Inflammatory macrophage treated with lipopolysaccharide for 4 hours (primary cell): ENCODE results near the gene STEAP1.
"Not testable (repeated sequence)": the region's sequence is repeated elsewhere in the genome, so short reads cannot be mapped to it uniquely, and the experiment has no call there.

Experiments
- DNase-seq: peaks from one replicate; pipeline ENCODE4 v3.0.0-alpha.2; 2020

The STEAP1 gene

DNA sequence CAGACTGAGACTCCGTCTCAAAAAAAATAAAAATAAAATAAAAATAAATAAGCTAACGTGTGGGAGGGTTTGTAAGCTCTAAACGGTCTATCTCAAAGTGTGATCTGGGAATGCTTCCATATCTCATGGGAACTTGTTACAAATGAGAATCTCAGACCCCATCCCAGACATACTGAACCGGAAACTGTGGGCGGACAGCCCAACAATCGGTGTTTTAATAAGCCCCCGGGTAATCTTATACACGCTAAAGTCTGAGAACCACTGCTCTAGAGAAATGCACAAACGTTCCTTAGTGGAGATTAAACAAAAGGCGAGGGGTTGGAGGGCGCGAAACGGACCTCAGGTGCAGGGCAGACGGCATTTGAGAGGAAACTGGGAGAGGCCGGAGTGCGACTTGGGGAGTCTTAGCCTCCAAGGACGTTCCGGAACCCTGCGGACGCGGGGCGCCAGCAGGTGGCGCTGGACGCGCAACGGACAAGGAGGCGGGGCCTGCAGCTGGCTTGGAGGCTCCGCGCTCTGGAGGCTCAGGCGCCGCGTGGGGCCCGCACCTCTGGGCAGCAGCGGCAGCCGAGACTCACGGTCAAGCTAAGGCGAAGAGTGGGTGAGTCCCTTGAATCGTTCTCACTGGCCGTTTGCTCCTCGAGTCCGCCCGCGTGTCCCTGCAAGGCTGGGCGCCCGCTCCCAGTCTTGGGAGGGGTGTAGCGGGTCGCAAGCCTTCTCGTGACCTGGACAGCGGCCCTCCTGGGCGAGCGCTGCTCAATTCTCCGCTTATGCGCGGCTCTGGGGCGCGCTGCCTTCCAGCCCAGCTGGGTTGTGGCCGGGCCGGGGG, at the start of gene STEAP1:
Gene STEAP1, plus strand, starts transcription at position 527 of the 829 bp plus-strand sequence. CDS start 5,320 bp downstream, outside the sequence.
- peak; percentile 88 for DNase-seq

DNA sequence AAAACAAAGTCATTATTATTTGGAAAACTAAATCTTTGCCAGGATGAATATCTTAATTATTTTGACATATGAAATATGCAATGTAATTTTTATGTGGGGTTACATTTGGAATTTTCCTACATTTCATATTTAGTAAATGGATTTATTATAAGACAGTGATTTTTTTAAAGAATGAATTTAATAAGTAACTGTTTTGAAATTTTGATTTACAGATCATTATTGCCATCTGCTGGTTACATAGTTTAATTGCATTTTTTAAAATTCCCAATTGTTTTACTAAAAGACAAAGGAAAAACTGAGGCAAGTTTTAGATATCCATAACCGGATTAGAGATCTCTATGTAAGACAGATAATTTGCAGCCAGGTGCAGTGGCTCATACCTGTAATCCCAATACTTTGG, 39.3 kb upstream of the STEAP1 start:
- DNase-seq = not testable (repeated sequence)

DNA sequence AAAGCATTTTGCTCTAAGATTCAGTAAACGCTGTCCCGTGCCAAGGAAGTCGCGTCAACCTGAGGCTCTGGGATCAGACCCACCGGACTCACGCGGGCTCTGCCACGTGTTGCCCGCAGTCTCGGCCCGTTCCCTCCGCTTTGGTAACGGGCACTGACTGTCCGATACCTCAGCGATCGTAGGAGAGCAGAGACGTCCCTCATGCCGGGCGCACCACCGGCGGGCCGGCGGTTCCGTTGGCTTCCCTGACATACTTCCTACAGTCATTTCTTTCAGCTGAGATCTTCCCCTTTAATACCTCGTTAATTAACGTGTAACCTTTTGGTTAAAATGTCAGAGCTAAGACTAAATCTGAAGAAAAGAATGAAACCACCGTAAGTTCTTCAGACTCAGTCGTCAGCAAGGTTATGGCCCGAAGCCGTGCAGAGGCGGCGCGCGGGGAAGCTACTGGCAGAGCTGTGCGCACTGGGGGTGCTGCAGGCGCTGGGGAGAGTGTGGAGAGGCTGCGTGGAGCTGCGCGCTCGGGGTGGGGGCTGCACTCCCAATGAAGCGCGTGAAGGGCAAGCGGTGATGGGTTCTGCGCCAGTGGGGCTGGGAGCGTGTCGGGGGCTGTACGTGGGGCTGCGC, 35.6 kb upstream of the STEAP1 start:
- DNase-seq = not testable (repeated sequence)

DNA sequence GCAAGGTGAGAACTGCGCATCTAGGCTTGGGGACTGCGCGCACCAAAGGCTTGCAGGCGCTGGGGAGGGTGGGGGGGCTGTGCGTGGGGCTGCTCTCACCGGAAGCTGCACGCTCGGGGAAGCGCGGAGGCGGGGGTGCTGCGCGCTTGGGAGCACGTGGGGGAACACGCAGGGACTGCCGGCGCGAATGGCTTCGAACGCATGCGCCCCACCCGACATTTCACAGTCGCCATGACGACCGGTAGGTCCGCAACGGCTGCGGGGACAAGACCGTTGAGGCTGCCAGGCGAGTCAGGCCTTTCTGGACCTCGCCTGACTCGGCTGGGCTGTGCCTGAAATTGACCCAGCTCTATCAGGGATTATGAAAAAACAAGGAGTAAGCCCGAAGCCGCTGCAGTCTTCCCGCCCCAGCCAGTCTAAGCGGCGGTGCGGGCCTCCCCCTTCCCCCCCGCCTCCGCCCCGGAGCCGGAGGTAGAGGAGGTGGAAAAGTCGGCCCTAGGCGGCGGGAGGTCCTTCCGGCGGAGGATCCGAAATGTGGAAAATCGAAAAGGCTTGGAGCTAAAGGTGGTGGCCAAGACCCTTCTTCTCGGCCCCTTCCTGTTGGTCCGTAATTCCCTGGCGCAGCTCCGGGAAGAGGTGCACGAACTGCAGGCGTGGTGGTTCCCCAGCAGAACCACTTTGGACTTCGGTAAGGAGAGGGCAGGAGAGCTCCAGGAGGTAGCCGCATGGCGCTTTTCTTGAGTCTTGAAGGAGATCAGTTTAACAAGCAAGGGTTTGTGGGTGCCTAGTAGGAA, 34.9 kb upstream of the STEAP1 start:
- DNase-seq = no peak

DNA sequence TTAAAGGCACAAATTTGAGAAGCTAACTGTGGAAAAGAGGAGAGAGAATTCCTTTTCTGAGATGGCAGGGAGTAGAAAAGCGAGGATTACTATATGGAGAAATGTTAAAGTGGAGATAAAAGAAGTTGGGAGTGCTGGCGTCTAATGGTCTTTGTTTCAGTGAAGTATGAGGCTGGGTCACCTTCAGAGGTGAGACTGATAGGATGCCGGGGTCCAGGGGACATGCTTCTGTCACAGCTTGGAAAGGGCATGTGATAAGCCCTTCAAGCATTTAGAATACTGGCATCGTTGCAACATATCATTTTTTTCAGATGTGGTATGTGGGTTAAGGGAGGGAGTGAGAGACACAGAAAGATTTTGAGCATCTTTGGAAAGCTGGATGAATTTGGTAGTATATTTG, 34.1 kb upstream of the STEAP1 start:
- not testable (repeated sequence) for DNase-seq

DNA sequence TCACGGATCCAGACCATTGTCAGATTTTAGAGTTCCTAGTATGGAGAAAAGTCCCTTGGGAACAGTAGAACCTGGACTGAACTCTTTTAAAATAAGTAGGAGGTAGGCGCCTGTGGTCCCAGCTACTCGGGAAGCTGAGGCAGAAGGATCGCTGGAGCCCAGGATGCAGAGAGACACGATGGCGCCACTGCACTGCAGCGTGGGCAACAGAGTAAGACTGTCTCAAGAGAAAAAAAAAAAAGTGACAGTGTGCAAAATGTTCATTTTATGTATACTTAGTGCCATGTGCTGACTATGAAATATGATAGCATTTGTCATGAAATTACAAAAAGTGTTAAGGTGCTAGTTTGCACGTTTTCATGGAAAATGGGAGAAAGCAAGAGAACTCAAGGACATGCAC, 22.5 kb upstream of the STEAP1 start:
- DNase-seq = not testable (repeated sequence)

DNA sequence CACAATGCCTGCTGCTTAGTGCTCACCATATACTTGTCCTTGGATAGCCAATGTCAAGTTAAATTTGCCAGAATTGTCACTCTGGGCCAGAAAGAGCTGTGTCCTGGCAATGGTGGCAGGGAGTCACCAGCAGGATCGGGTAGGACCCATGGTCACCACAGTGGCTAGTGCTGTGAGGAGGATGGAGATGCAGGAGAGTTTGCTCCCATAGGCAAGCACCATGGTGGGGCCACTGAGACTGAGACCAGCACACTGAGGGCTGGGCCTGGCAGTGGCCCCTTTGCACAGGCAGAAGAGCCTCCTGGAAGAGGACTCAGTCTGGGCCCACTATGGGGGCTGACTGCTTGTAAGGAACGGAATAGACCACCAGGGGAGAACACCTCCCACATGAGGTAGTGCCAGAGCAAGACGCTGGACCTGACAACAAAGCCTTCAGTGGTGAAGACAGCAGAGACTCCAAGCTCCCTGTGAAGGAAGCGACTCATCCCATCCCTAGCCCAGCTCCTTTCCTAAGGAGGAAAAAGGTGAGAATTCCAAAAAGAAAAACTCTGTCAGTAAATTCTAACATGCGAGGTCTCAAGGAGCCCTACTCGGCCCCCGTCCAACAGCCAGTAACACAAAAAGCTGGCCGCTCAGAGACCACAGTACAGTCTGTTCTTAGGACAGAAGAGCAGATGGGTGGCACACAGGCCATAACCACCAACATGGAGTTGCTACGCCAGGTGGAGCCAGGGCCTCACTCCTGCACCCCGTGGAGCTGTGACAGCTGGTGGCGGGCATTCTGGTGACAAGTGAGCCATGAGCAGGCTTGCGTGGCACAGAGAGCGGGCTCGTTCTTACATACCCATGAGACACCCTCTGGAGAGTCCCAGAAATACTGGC, 6.9 kb upstream of the STEAP1 start:
- not testable (repeated sequence) for DNase-seq

DNA sequence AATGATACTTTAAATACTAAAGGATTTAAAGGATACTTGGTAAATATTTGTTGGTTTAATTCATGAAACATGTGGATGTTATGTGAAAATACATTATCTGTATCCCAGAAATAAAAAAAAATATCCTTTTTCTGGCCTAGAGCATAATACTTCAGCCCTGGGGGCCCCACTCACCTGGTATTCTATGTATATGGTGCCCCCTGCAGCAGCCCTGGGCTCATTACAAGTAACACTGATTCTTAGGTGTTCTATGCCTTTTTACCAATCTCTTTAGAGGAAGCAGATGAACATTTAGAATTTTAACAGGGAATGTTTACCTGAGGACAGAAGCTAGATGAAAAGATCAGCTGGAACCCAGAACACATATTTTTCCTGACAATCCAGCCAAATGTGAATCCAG, 4.8 kb upstream of the STEAP1 start:
- peak; percentile 1 for DNase-seq

DNA sequence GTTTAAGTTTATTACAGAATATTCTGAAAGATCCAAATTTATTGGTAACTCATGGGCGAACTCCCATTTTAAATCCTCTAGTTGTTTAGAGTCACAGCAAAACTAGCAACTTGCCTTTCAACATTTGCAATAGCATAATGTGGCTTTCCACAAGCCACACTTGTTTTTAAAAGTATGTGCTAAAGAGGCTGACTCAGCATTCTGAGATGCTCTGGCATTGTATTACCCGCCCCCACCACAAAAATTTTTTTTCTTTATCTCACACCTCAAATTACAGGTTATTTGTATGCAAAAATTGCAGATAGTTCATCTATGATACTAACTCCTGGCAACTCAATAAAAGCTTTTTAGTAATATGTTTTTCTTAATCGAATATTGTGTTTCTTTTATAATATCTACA, 2.4 kb upstream of the STEAP1 start:
- DNase-seq = not testable (repeated sequence)

DNA sequence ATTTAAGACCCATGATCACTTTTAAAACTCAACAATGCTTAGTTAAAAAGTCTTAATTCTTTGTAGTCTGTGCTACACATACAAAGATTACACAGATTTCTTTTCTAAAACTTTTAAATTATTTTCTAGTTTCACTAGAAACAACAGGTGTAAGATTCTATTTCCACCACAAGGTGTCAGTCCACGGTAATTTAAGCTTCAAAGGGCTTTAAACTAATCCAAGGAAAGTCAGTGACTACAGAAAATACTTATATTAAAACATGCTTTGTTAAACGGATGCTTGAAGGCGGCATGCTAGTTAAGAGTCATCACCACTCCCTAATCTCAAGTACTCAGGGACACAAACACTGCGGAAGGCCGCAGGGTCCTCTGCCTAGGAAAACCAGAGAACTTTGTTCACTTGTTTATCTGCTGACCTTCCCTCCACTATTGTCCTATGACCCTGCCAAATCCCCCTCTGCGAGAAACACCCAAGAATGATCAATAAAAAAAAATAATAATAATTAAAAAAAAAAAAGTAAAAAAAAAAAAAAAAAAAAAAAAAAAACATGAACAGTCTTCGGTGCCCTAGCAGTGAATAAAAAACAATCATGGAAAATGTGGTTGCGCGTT, 1.5 kb upstream of the STEAP1 start:
- peak; percentile 52 for DNase-seq

DNA sequence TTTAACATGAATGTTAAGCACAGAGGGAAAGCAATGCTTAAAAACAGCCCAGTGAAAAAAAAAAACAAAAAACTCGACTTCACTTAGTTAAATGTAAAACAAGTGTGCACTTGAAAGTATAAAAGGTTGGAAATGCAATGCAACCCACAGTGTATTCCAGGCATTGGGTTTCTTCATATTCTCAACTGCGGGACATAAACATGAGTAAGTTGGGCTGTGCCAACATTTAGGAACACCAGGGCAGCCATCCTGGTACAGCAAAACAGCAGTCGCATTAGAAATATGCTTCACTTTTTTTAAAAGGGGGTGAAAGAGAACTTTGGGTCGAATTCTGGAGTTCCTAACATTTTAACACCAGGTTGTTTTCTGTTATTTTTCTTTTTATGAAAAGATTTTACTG, 937 bp downstream of the STEAP1 start:
- no peak for DNase-seq

DNA sequence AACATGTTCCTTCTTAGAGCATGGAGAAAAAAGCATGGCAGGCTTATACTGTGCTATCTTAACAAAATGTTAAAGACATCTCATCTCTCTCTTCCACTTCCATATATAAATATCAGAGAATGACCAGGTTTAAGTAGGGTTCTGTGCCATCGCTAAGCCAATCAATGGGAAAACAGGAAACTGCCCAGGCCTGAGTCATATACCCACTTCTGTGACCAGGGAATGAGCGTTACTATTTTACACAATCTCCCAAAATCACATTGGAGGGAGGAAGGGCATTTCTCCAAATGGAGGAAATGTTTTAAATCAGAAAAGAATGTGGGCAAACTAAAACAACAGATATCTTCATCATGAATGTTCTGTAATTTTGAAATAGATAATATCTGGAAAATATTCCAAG, 3.1 kb downstream of the STEAP1 start:
- DNase-seq = peak; percentile 12

DNA sequence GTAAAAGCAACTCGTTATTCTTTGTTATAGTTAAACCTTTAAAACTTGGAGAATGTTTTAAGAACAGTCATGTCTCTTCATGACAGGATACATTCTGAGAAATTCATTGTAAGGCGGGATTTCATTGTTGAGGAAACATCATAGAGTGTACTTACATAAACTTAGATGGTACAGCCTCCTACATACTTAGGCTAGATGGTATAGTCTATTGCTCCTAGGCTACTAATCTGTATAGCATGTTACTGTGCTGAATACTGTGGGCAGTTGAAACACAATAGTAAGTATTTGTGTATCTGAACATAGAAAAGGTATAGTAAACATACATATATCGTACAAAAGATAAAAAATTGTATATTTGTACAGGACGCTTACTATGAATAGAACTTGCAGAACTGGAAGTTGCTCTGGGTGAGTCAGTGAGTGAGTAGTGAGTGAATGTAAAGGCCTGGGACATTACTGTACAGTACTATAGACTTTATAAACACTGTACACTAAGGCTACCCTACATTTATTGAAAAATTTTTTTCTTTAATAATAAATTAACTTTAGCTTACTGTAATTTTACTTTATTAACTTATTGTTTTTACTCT, 3.6 kb downstream of the STEAP1 start:
- DNase-seq = not testable (repeated sequence)

DNA sequence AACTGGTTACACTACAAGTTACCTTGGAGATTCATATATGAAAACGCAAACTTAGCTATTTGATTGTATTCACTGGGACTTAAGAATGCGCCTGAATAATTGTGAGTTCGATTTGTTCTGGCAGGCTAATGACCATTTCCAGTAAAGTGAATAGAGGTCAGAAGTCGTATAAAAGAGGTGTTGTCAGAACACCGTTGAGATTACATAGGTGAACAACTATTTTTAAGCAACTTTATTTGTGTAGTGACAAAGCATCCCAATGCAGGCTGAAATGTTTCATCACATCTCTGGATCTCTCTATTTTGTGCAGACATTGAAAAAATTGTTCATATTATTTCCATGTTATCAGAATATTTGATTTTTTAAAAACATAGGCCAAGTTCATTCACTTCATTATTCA, 9.3 kb downstream of the STEAP1 start:
- no peak for DNase-seq

DNA sequence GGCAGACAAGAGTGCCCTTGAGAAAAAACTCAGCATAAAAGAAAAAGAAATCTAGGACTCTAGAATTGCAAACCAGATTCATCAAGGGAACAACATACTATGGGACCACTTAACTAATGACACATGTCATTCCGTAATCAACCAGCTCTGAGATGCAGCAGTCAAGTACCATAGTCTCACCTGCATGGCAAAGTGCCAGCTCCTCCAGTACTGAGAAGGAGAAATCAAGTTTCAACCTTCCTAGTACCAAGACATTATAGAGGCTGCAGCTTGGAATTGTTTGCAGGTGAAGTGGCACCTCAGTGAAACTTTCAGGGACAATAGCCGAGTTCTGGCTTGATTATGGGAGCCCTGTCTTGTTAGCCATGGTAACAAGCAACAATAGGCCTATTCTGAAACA, 11.5 kb downstream of the STEAP1 start:
- DNase-seq = no peak

DNA sequence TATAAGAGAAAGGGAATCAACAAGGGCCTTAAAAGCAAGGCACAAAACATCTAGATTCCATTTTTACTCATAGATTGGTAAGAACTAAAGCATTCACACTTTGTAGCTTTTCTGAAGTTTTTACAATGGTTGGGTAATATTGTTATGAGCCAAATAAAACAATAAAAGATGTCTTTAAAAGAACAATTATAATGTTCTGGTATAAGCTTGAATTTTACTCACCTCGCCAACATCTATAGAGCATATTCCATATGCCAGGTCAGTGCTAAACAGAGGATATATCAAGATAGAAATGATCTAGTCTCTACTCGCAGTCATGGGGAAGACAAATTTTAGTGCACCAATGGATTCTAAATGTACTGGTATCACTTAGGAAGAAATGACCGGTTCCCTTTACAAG, 11.9 kb downstream of the STEAP1 start:
- DNase-seq = no peak

DNA sequence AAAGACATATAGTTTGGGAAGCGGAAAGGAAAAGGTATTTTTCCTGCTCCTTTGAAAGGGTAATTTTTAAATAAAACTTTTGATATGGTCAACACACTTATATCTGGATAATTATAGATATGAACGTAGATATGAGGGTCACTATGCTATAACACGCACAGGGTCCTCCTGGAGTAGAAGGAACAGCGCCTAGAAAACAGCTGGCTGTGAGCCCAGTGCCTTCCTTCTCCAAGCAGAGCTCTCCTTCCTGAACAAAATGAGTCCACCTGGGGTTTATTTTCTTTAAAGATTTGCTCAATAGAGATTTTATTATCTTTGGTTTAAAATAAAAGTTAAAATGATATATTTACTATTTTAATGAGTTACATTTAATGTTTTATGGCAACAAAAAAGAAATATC, 13.1 kb downstream of the STEAP1 start:
- DNase-seq = no peak

DNA sequence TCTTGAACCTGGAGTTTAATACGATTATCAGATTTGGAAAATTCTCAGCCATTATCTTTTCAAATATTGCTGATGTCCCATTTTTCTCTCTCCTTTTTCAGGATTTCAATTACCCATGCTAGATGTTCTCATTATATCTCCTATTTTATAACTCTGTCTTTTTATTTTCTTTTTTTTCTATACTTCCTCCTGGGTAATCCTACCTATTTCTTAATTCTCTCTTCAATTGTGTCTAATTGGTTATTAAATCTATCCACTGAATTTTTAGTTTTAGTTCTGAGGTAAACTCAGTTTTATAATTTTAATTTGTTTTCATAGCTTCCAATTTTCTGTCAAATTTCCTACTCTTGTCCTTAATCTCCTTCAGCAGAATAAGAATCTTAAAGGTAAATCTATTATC, 15.6 kb downstream of the STEAP1 start:
- DNase-seq = no peak

DNA sequence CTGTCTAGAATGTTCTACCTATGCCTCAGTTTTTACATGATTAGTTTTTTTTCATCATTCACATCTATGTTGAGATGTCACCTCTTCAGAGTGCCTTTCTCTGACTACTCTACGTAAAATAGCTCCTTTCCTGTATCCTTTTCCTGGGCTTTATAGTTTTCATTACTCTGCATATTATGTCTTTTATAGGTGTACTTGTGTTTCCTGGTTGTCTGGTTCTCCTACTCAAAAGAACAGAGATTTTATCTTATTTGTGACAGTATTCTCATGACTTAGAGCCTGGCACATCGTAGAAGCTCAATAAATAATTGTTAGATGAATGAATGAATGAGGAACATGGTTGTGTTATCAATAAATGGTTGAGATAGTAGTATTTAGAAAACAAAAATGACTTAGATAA, 17.9 kb downstream of the STEAP1 start:
- no peak for DNase-seq

DNA sequence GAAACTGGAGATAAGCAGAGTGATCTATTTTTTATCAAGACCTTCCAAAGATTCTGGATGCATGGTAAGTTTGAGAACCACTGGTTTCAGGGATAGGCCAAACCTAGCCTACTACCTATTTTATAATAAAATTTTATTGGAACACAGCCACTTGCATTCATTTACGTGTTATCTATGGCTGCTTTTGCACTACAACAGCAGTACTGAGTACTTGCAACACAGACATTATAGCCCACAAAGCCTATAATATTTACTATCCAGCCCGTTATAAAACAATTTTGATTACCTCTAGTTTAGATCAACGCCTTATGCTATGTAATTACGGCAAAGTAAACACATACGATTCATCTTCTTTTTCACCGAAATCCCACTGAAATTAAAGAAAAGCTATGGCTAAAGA, 18.4 kb downstream of the STEAP1 start:
- DNase-seq = no peak

DNA sequence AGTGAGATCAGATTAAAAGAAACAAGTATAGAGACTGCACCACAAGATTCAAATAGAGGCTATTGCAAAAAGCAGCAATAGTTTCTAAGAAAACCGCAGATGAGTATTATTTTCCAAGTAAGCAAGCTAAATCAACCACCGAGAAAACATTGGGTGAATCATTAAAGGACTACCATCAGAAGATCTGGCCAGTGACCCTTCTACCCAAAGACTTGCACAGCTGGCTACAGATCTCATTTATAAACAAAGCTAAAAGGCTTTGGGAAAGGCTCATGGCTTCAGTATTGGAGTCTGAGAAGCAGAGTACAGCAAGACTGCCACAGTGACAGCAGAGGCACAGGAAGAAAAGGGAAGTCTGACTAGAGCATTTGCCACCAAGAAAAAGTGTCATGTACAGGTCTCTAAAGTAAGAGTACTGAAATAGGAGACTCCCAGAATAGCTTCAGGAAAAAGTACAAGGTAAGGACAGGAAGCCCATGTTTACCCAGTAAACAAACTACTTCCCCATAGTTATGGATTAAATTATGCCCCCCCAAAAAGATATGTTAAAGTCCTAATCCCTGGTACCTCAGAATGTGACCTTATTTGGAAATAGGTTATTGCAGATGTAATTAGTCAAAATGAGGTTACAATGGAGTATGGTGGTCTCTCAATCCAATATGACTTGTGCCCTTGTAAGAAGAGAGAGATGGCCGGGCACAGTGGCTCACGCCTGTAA, 19.0 kb downstream of the STEAP1 start:
- DNase-seq = no peak
